GM23338 (cell line): Measurements from ENCODE around the gene ZDHHC5.

Source experiments
- EZH2 ChIP-seq: fragments of 200-600 bp; sonication (generic); IDR thresholded peaks from one replicate; pipeline ENCODE4 v1.8.0; 2017; ENCODE audit warnings: antibody characterized with exemption, mild to moderate bottlenecking, low read depth; ENCODE audit not compliant: unreplicated experiment
- POLR2AphosphoS5 ChIP-seq: IDR thresholded peaks from 2 replicates; pipeline ENCODE4 v1.6.1; 2016; ENCODE audit warnings: antibody characterized with exemption, low read depth
- ZNF114 ChIP-seq: fragments of 250-450 bp; sonication (Bioruptor Pico); IDR thresholded peaks from 2 replicates; pipeline ENCODE4 v1.5.0; 2020; ENCODE audit warnings: mild to moderate bottlenecking, moderate library complexity
- ZNF331 ChIP-seq: fragments of 250-450 bp; sonication (Bioruptor Pico); IDR thresholded peaks from 2 replicates; pipeline ENCODE4 v1.5.0; 2020; ENCODE audit warnings: low read depth, mild to moderate bottlenecking, moderate library complexity
- TF ChIP-seq, protein P1 (sequence below), 2 experiments: fragments of 200-600 bp in 1 of 2; sonication (generic) in 1 of 2; conservative IDR thresholded peaks; 2 replicates each; pipeline versions ENCODE4 v1.5.1 to v1.6.1; 2016 to 2017; ENCODE audit warnings: antibody characterized with exemption in 2 of 2, low read depth in 2 of 2, mild to moderate bottlenecking in 2 of 2, moderate library complexity in 1 of 2

- TF ChIP-seq, protein P1, sequence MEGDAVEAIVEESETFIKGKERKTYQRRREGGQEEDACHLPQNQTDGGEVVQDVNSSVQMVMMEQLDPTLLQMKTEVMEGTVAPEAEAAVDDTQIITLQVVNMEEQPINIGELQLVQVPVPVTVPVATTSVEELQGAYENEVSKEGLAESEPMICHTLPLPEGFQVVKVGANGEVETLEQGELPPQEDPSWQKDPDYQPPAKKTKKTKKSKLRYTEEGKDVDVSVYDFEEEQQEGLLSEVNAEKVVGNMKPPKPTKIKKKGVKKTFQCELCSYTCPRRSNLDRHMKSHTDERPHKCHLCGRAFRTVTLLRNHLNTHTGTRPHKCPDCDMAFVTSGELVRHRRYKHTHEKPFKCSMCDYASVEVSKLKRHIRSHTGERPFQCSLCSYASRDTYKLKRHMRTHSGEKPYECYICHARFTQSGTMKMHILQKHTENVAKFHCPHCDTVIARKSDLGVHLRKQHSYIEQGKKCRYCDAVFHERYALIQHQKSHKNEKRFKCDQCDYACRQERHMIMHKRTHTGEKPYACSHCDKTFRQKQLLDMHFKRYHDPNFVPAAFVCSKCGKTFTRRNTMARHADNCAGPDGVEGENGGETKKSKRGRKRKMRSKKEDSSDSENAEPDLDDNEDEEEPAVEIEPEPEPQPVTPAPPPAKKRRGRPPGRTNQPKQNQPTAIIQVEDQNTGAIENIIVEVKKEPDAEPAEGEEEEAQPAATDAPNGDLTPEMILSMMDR (conservative IDR thresholded peaks at IDR 0.05; ENCODE audit: low read depth in 2 of 2), result no peak
- TF ChIP-seq ZNF331 (CRISPR knock-in tag), result no peak
- no peak for TF ChIP-seq EZH2
- TF ChIP-seq ZNF114, result no peak
- TF ChIP-seq POLR2AphosphoS5, result no peak
Observed at GRCh38 chr11:57622263-57622662, 45.7 kb upstream of the ZDHHC5 start.
